NCI-H82 treated with DMSO at 0.1 percent for 48 hours (cell line): ENCODE measurements around the gene STATH.
"Not testable (repeated sequence)": the region's sequence is repeated elsewhere in the genome, so short reads cannot be mapped to it uniquely, and the experiment has no call there.

Source experiments
- DNase-seq: peaks from one replicate; lab custom pipeline; 2025; ENCODE audit not compliant: unreplicated experiment; lab: John Stamatoyannopoulos, UW

Gene STATH, protein sequence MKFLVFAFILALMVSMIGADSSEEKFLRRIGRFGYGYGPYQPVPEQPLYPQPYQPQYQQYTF

DNA sequence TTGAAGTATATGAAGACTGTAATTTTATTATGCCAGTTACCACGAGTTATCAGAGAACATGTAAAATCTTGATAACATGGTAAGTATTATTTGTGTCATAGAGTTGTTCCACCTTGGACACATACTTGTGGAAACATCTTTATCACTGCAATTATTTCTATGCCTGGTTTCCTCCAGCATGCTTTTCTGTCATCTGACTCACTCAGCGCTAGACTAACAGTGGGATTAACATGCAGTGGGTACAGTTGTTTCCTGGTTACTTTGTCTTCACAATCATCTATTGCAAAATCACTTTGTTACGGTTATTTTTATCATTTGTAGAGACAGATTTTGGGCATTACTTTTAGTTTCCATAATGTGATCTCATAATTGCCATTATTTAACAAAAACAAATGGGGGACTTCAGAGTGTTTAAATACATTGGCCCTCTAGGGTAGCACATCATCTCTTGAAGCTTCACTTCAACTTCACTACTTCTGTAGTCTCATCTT lies at the start of gene STATH:
STATH (plus strand) TSS at position 441 of the 491 bp plus-strand sequence. CDS start 2,472 bp downstream, outside the sequence.
- no peak for DNase-seq

DNA sequence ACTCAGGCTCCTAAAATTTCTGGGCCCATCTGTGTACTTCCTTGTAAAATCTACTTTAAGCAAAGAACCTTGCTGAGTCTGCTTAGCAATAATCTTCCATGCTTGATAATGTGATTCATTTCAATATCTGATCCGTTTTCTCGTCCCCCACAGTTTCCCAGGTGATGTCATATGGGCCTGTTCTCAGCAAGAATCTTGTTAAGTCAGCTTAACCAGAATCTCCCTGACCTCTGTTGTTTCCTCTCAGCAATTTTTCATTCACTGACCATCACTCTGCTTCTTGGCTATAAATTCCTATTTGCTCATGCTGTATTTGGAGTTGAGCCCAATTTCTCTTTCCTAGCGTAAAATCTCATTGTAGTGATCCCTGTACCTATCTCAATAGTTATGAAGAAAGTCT lies 44.2 kb upstream of the STATH start:
- DNase-seq: no peak

DNA sequence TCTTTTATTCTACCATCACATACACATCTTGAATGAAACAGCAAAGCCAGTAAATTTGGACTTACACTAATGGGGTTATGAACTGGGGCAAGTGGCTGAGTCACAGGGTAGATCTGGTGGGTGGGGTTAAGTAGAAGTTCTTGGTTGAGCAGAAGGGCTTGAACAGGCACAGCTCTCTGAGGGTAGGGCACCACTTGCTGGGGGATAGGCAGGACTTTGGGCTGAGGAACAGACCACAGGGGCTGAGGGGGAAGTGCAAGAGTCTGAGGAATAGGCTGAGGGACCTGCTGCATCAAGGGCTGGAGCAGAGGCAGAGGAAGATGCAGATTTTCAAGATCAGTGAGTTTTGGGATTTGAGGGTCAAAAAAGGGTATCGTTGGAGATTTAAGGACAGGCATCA lies 38.6 kb upstream of the STATH start:
- DNase-seq: no peak

DNA sequence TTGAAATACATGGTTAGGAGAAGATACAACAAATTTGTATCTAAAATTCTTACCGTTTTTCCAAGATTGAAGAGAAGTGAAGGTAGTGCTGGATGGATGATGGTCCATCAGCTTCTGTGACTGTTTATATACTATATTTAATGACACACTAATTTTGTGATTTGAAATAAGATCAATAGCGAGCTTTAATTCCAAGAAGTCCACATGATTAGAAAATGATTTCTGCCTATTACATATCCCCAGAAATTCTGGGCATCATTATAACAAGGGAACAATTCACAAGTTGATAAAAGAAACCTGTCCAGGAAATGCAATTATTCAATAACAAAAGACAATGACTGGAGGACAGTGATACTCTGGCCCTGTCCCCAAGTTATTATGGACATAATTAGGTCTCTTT lies 30.1 kb upstream of the STATH start, which contains the start of gene CSN2:
CSN2 (minus strand) TSS at position 101 of the 400 bp plus-strand sequence. CDS start 4,733 bp downstream, outside the sequence.
- no peak for DNase-seq

DNA sequence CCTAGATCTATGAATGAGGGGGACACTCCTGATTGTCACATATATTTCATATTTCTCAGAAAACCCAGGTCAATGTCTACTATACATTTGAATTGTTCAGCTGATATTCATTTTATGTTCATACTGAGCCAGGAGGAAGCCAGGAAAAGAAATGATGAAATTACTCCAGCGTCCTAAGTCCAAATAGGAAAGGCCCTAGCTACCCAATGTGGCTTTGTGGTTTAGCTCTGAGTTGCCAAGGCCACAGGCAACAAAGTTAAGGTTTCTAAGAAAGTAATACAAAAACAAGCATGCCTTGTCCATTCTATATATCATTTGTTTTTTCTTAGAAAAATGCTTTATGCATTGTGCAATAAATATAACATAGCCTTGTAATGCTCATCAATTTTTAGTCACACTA lies 25.7 kb upstream of the STATH start:
- DNase-seq: no peak

DNA sequence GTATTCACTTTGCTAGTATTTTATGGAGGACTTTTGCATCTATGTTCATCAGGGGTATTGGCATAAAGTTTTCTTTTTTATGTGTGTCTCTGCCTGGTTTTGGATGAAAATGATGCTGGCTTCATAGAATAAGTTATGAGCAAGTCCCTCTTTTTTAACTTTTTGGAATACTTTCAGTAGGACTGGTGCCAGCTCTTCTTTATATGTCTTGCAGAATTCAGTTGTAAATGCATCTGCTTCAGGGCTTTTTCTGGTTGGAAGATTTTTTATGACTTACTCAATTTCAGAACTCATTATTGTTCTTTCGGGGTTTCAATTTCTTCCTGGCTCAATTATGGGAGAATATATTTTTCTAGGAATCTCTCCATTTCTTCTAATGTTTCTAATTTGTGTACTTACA lies 21.1 kb upstream of the STATH start:
- no peak for DNase-seq

DNA sequence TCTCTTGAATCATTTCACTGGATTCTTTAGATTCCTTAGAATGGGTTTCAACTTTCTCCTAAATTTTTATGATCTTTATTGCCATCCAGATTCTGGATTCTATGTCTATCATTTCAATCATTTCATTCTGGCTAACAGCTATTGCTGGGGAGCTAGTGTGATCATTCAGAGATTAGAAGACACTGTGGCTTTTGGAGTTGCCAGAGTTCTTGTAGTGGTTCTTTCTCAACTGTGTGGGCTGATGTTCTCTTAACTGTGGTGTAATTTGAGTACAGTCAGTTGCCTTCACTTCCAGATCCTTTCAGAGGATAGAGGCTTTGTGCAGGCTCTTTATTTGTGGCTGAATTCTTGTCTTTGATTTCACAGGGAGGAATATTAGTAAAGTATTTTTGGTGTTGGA lies 18.2 kb upstream of the STATH start:
- DNase-seq: no peak

DNA sequence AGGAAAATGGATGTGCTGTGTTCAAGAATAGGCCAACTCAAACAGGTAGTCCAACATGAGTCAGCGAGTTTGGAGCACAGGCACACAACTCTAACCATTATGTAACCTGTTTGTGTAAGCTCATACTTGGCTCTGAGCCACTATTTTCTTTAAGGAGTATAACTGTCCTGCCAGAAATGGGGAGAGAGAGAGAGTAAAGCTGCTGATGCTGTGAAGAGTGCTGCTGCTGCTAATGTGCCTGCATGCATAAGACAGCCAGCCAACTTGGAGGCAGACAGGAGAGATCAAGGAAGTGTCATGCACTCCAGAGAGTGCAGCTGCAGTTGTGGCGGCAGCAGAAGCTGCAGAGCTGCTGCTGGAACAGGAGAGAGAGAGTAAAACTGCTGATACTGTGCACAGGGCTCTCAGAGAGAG lies 11.7 kb upstream of the STATH start:
- no peak for DNase-seq

DNA sequence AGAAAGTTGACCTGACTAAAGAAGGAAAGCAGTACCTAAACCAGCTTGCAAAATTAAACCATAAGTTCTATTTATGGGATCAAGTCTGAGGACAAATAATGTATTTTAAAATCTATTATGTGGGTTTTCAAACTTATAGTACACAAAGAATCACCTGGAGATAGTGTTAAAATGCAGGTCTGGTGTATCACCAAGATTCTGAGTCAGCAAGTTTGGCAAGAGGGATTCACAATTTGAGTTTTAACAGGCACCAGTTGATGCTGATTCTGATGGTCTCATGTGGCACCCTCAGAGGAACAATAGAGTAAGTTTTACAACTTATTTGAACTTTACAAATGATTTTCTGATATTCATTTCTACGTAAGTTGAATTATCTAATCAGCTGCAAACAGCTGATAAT lies 9.1 kb upstream of the STATH start:
- no peak for DNase-seq

DNA sequence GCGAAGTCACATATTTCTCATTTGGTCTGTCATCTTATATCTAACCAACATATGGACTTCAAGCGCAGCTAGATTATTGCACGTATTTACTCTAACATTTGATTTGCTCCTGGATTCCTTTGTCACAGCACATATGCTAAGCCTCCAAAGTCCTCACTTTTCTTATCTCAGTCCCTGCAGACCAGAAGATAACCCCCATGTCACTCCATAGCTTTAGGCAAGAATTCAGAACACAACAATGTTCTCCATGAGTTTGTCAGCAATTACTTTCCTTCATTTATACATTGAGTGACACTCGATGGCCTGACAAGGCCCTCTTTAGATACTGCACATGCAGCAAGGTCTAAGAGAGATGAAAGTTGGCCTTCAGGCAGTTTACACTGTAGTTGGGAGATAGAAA lies 4.8 kb upstream of the STATH start:
- no peak for DNase-seq

DNA sequence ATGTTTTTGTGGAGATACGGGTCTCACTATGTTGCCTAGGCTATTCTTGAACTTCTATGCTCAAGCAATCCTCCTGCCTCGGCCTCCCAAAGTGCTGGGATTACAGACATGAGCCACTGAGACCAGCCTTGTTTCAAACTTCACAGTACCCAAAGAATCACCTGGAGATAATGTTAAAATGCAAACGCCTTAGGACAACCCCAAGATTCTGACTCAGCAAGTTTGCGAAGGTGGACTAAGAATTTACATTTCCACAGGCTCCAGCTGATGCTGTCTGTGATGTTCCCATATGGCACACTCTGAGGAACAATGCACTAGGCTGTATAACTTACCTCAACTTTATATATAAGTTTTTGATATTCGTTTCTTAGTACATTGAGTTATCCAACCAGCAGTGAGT lies 984 bp upstream of the STATH start:
- no peak for DNase-seq

DNA sequence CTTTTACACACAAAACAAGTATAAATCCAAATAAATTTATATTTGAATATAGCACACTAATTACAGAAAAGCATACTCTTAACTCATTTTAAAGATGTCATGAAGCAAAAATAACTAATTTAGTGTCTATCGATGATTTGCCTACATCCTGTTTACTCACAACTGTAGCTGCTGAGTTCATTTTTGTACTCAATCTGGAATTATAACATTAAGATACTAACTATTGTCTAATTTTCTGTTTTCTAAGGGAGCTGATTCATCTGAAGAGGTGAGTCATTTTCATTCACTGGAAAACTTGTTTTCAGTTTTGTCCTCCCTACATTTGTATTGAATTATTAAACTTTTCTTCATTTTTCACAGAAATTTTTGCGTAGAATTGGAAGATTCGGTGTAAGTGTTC lies 3.7 kb downstream of the STATH start:
- DNase-seq: no peak

DNA sequence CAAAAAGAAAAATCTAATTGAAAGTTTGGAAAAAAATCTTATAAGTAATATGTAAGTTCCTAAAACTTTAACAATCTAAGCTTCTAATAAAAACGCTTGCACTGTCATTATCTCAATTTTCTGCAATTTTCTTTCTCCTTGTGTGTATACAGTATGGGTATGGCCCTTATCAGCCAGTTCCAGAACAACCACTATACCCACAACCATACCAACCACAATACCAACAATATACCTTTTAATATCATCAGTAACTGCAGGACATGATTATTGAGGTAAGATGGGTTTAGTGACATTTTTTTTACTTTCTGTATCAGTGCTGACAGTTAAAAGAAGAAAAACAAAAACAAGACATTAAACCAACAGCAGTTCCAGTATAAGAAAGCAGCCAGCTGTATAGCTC lies 4.9 kb downstream of the STATH start:
- DNase-seq: no peak

DNA sequence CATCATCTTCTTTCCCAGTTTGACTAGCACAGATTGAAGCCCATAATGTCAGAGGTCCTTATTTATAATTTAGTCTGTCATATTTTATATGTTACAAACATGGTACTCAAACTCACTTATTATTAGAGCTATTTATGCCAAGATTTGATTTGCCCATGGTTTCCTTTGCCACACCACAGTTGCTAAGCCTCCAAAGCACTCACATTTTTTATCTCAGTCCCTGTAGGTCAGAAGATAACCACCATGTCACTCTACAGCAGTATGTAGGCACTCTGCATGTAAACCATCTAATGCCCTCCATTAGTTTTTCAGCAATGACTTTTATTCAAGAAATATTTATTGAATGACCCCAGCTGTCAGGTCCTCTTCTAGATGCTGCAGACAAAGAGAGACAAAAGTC lies 6.7 kb downstream of the STATH start:
- DNase-seq: no peak

DNA sequence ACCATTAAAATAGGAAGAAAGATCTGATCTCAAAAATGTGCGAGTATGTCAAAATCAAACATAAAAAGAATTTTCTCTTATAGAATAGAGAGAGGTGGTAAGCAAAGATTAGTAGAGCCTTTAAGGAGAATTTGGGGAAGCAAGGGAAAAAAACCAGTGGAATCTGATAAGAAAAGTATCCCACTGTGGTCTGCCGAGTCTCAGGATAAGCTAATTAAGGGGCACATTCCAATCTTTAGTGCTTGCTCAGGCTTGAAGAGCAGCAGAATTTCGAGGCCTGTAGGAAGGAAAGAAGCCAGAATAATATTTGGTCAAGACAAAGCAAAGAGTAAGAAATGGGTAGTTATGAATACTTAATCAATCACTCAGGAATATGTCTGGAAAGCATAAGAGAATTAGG lies 13.0 kb downstream of the STATH start:
- no peak for DNase-seq

DNA sequence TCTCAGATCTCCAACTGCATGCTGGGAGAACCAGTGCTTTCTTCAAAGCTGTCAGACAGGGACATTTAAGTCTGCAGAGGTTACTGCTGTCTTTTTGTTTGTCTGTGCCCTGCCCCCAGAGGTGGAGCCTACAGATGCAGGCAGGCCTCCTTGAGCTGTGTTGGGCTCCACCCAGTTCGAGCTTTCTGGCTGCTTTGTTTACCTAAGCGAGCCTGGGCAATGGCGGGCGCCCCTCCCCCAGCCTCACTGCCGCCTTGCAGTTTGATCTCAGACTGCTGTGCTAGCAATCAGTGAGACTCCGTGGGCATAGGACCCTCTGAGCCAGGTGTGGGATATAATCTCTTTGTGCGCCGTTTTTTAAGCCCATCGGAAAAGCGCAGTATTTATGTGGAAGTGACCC lies 23.2 kb downstream of the STATH start:
- not testable (repeated sequence) for DNase-seq

DNA sequence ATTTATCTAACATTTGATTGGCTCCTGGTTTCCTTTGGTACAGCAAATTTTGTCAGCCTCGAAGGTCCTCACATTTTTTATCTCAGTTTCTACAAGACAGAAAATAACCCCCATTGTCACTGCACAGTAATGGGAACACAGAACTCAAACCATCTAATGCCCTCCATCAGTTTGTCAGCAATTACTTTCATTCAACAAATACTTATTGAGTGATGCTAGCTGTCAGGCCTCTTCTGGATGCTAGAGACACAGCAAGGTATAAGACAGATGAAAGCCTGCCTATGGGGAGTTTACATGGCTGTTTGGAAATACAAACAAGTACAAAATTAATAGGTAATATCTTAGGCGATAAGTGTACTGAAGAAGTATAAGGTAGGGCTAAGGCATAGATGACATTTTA lies 27.5 kb downstream of the STATH start:
- no peak for DNase-seq

DNA sequence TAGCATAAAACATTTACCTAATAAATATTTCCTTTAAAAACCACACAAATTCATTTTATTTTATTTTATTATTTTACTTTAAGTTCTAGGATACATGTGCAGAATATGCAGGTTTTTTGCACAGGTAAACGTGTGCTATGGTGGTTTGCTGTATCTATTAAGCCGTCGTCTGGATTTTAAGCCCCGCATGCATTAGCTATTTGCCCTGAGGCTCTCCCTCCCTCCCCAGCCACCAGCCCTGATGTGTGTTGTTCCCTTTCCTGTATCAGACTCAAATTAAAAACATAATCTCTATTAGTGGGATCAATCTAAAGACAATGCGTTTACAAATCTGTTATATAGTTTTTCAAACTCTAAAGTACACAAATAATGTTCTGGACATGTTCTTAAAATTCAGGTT lies 31.2 kb downstream of the STATH start:
- no peak for DNase-seq

DNA sequence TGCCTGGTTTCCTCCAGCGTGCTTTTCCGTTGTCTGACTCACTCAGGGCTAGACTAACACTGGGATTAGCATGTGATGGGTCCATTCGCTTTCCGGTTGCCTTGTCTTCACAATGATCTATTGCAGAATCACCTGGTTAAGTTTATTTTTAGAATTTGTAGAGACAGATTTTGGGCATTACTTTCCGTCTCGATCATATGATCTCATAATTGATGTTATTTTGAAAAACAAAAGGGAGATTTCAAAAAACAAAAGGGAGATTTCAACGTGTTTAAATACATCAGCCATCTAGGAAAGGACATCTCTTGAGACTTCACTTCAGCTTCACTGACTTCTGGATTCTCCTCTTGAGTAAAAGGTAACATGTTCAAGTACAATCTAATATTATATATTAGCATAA lies 32.4 kb downstream of the STATH start, which contains the start of gene HTN3:
HTN3 (plus strand) TSS at position 301 of the 400 bp plus-strand sequence. CDS start 2,282 bp downstream, outside the sequence.
- DNase-seq: not testable (repeated sequence)

DNA sequence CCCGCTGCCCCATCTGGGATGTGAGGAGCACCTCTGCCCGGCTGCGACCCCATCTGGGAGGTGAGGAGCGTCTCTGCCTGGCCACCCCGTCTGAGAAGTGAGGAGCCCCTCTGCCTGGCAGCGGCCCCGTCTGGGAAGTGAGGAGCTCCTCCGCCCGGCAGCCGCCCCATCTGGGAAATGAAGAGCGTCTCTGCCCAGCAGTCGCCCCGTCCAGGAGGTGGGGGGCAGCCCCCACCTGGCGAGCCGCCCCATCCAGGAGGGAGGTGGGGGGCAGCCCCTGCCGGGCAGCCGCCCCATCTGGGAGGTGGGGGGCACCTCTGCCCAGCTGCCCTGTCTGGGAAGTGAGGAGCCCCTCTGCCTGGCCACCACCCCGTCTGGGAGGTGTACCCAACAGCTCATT lies 41.8 kb downstream of the STATH start:
- not testable (repeated sequence) for DNase-seq

DNA sequence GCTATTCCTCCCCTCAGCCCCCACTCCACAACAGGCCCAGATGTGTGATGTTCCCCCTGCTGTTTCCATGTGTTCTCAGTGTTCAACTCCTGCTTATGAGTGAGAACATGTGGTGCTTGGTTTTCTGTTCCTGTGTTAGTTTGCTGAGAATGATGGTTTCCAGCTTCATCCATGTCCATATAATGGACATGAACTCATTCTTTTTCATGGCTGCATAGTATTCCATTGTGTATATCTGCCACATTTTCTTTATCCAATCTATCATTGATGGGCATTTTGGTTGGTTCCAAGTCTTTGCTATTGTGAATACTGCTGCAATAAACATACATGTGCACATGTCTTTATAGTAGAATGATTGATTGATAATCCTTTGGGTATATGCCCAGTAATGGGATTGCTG lies 44.2 kb downstream of the STATH start:
- DNase-seq: not testable (repeated sequence)

DNA sequence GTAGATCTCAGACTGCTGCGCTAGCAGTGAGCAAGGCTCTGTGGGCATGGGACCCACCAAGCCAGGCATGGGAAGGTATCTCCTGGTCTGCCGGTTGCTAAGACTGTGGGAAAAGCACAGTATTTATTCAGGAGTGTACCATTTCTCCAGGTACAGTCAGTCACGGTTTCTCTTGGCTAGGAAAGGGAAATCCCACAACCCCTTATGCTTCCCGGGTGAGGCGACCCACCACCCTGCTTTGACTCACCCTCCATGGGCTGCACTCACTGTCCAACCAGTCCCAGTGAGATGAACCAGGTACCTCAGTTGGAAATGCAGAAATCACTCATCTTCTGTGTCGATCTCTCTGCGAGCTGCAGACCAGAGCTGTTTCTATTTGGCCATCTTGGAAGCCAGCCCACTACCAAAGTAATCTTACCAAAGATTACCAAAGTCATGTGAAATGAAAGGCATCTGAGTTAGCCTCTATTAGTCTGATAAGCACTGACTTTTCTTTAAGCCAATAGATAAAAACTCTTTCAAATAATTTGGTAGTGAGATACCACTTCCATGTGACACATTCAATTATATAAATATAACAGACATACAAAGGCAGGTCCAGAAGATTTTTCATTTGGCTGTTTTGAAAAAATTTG lies 46.0 kb downstream of the STATH start:
- DNase-seq: no peak

DNA sequence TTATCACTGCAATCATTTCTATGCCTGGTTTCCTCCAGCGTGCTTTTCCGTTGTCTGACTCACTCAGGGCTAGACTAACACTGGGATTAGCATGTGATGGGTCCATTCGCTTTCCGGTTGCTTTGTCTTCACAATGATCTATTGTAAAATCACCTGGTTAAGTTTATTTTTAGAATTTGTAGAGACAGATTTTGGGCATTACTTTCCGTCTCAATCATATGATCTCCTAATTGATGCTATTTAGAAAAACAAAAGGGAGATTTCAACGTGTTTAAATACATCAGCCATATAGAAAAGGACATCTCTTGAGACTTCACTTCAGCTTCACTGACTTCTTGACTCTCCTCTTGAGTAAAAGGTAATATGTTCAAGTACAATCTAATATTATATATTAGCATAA lies 54.4 kb downstream of the STATH start, which contains the start of gene HTN1:
HTN1 (plus strand) TSS at position 301 of the 400 bp plus-strand sequence. CDS start 2,639 bp downstream, outside the sequence.
- not testable (repeated sequence) for DNase-seq
